Umbilical cord (tissue), 2 donors: Measurements from ENCODE around the gene ACAD11. TPM values are rescaled to one million over a fixed set of nuclear protein-coding genes. Genes with fewer than 3 reads are reported as not detected.
"Not testable (repeated sequence)": the region's sequence is repeated elsewhere in the genome, so short reads cannot be mapped to it uniquely, and the experiment has no call there.

Experiments used
- DNase-seq: peaks from one replicate; pipeline ENCODE4 v3.0.0-alpha.2; 2015; ENCODE audit warnings: low spot score
- total RNA-seq: library from RNA; depleted of rRNA; stranded (reverse); fragments of >200 nt; gene quantifications from one replicate; pipeline ENCODE4 v1.2.3, GENCODE V29; 2014; ENCODE audit warnings: low replicate concordance; ENCODE audit not compliant: insufficient read depth

Gene ACAD11
- total RNA-seq, 1 donor from 2014 or later = 29.4 TPM

DNA sequence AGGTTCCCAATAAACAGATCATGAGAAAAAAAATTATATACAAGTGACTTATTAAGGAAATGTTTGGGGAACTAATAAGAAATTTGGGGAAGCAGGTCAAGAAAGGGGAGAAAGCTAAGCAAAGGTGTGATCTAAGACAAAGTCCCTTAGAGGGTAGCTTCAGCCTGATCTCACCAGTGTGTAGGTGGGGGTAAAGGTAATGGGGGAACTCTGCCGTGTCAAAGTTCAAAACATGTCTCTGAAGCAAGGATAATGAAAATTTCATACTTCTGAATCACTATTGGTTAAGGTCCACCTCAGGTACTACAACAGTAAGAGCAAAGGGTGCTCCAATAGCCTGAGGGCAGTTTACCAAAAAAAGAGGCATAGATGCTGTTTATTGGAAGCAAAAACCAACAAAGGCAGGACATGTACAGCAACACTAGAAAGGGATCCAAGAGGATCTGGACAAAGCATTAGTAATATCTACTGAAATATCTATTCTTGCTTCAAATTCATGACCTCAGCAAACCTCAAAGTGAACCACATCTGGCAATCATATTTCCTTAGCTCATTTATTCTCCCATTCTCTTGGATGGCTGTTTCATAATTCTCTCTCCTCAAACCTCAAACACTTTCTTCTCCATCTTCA is 6.9 kb downstream of the ACAD11 start:
- no peak for DNase-seq

DNA sequence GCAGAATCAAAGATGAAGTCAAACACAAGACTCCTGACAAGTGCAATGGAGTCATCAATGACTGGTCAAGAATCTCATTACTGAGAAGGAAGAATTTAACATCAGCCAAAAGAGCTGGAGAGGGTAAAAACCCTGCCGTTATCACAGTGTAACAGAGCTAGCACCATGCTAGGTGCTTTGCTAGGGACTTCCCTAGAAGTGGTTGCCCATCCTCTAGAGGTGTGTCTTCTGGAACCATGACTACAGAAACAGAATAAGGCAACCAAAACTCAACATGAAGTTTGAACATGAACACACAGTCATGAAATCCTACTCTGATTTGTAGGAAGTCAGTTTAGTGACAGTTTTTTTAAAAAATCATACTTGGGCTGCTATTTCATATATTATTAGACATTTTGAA is 9.5 kb downstream of the ACAD11 start:
- no peak for DNase-seq

DNA sequence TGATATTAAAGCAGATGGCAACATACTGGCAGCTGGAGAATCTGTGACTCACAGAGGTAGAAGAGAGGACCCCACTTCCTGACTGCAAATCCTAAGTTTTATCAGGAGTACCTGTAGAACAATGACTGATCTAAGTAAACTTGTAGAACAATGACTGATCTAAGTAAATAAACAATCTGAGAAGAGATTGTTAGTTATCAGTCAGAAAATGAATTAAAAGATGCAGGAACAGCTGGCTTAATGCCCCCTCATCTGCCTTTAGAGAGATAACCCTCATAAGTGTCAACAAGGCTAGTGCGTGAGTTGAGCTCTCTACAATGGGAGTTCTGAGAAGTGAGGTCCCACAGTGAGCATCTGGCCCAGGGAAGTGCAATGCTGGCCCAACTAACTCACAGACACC is 14.6 kb downstream of the ACAD11 start:
- DNase-seq = no peak

- no peak for DNase-seq
These were observed 16.2 kb downstream of the ACAD11 start for GRCh38 chr3:132643366-132643765.

DNA sequence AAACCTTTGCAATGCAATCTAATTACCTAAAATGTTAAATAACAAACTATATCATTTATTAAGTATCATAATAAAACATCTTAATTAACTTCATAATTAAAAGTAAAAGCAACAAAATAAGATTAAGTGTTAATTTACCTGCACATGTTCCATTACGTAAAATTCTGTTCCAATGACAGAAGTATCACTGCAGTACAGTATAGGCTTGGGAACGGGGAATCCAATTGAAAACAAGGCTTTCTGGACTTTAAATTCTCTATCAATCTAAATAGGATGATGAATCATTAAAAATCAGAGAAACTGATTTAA is 17.1 kb downstream of the ACAD11 start:
- no peak for DNase-seq

GRCh38 chr3:132641837-132642538 is 17.6 kb downstream of the ACAD11 start:
- peak; percentile 34 for DNase-seq

- not testable (repeated sequence) for DNase-seq
These were observed 18.2 kb downstream of the ACAD11 start for GRCh38 chr3:132641427-132641826.

- DNase-seq = no peak
These were observed 20.9 kb downstream of the ACAD11 start for GRCh38 chr3:132638706-132639105.

DNA sequence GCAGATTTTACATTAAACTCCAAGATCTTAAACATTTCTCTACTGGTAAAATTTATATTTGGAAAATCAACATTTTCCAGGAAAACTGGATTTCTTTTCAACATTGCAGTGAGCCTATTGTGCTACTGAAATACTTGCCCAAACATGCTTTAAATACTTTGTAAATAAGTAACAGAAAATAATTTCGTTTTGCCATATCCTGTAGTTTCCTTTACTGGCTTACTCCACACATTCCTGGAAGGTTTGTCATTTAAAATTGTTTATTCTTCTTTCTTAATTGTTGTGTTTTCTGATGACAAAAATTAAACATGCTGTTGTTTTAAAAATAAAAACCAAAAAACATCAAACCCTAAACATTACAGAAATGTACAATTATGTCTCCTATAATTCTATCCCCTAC is 22.0 kb downstream of the ACAD11 start:
- no peak for DNase-seq

DNA sequence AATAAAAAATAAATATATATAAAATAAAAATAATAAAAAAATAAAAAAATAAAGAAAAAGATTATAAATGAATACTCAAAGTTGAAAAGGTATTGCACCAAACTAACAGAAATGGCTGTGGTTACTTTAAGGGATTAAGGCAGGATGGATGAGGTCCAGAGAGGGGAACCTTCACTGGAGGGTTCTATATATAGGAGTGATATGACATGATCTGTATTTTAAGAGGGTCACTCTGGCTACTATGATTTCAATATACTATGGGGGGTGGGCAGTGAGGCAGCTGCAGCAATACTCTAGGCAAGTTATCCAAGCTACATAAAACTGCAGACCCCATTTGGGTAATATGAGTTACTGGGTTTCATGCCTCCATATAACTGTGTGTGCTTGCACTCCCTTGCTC is 24.6 kb downstream of the ACAD11 start:
- no peak for DNase-seq

- DNase-seq = no peak
These were observed 29.0 kb downstream of the ACAD11 start for GRCh38 chr3:132630612-132631011.

GRCh38 chr3:132629928-132630327 is 29.7 kb downstream of the ACAD11 start:
- DNase-seq = no peak

GRCh38 chr3:132628157-132628556 is 31.5 kb downstream of the ACAD11 start:
- no peak for DNase-seq

- DNase-seq = no peak
These were observed 32.7 kb downstream of the ACAD11 start for GRCh38 chr3:132626955-132627354.

- no peak for DNase-seq
These were observed 34.0 kb downstream of the ACAD11 start for GRCh38 chr3:132625613-132626012.

DNA sequence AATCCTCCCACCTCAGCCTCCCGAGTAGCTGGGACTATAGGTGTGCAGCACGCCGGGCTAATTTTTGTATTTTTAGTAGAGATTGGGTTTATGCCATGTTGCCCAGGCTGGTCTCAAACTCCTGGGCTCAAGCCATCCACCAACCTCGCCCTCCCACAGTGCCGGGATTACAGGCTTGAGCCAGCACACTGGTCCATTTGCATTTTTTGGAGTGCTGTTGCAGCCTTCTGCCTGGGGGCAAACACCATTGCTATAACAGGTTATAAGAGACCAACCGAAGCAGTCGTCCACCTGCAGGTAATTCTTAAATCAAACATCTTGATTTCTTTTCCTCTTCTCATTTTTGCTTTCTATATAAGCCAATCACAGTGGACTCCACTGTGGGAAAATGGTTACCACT is 34.8 kb downstream of the ACAD11 start:
- no peak for DNase-seq

- DNase-seq = peak; percentile 18
These were observed 36.0 kb downstream of the ACAD11 start for GRCh38 chr3:132623646-132624045.

GRCh38 chr3:132622761-132623160 is 36.8 kb downstream of the ACAD11 start:
- no peak for DNase-seq

- DNase-seq = no peak
These were observed 37.5 kb downstream of the ACAD11 start for GRCh38 chr3:132622148-132622547.

- DNase-seq = no peak
These were observed 42.8 kb downstream of the ACAD11 start for GRCh38 chr3:132616780-132617179.

GRCh38 chr3:132615881-132616280 is 43.7 kb downstream of the ACAD11 start:
- no peak for DNase-seq

DNA sequence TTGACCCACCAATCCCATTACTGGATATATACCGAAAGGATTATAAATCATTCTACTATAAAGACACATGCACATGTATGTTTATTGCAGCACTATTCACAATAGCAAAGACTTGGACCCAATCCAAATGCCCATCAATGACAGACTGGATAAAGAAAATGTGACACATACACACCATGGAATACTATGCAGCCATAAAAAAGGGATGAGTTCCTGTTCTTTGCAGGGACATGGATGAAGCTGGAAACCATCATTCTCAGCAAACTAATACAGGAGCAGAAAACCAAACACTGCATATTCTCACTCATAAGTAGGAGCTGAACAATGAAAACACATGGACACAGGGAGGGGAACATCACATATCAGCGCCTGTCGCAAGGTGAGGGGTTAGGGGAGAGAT is 44.3 kb downstream of the ACAD11 start:
- DNase-seq = not testable (repeated sequence)

DNA sequence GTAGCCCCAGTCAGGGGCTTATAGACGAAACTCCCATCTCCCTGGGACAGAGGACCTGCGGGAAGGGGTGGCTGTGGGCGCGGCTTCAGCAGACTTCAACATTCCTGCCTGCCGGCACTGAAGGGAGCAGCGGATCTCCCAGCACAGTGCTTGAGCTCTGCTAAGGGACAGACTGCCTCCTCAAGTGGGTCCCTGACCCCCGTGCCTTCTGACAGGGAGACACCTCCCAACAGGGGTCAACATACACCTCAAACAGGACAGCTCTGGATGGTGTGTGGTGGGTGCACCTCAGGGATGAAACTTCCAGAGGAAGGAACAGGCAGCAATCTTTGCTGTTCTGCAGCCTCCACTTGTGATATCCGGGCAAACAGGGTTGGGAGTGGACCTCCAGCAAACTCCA is 53.0 kb downstream of the ACAD11 start:
- DNase-seq = not testable (repeated sequence)

- no peak for DNase-seq
These were observed 53.5 kb downstream of the ACAD11 start for GRCh38 chr3:132606085-132606484.
